Activated CD4-positive, CD25-positive, alpha-beta regulatory T cell (primary cell): ENCODE data around the gene CLCN7.
A peak's percentile ranks its signal among the peaks of the same experiment; 100 is the strongest.

ENCODE experiments used
- DNase-seq, 4 experiments: peaks; one replicate each; lab custom pipeline; 2025; lab: John Stamatoyannopoulos, UW

Gene CLCN7

GRCh38 chr16:1502092-1503004 lies 27.5 kb upstream of the CLCN7 start:
- no peak for DNase-seq

GRCh38 chr16:1501630-1502029 lies 26.8 kb upstream of the CLCN7 start:
- no peak for DNase-seq

- no peak for DNase-seq
Observed at GRCh38 chr16:1500465-1501150, 25.8 kb upstream of the CLCN7 start.

GRCh38 chr16:1499756-1500464 lies 25.1 kb upstream of the CLCN7 start:
- no peak for DNase-seq

GRCh38 chr16:1498899-1499676 lies 24.3 kb upstream of the CLCN7 start:
- no peak for DNase-seq

GRCh38 chr16:1497014-1497598 lies 22.3 kb upstream of the CLCN7 start:
- no peak for DNase-seq

GRCh38 chr16:1496464-1496863 lies 21.6 kb upstream of the CLCN7 start:
- no peak for DNase-seq

GRCh38 chr16:1495889-1496262 lies 21.0 kb upstream of the CLCN7 start:
- no peak for DNase-seq

GRCh38 chr16:1495211-1495888 lies 20.5 kb upstream of the CLCN7 start:
- DNase-seq = no peak

GRCh38 chr16:1494711-1495110 lies 19.9 kb upstream of the CLCN7 start:
- DNase-seq = no peak

GRCh38 chr16:1494129-1494640 lies 19.4 kb upstream of the CLCN7 start:
- DNase-seq = no peak

- no peak for DNase-seq
Observed at GRCh38 chr16:1493746-1494094, 18.9 kb upstream of the CLCN7 start.

GRCh38 chr16:1492923-1493745 lies 18.3 kb upstream of the CLCN7 start, which contains the start of gene TELO2:
Gene TELO2, plus strand, starts transcription at chr16:1493360. Its CDS starts 922 bp downstream, at chr16:1494282.
- peak; percentile 75 to 85 (median 80) for DNase-seq

- no peak for DNase-seq
Observed at GRCh38 chr16:1492082-1492922, 17.5 kb upstream of the CLCN7 start.

GRCh38 chr16:1491327-1491726 lies 16.5 kb upstream of the CLCN7 start:
- no peak for DNase-seq

GRCh38 chr16:1489077-1489476 lies 14.2 kb upstream of the CLCN7 start:
- no peak for DNase-seq

- no peak for DNase-seq
Observed at GRCh38 chr16:1488619-1489018, 13.8 kb upstream of the CLCN7 start, which contains the start of gene PTX4. Gene PTX4, minus strand, starts transcription at chr16:1488944. Its CDS starts 35 bp downstream, at chr16:1488909.

- no peak for DNase-seq
Observed at GRCh38 chr16:1488054-1488601, 13.3 kb upstream of the CLCN7 start.
